T-cell (primary cell): ENCODE results near the gene CTXND1. TPM values are rescaled to one million over a fixed set of nuclear protein-coding genes. Genes with fewer than 3 reads are reported as not detected.

Experiments
- ATAC-seq, 4 experiments: fragments of 200-7000 bp in 3 of 4; fragments of 150-1000 bp in 1 of 4; cut with Tn5 transposase; replicated peaks in 1 of 4; 1 replicate in 3 of 4; 2 replicates in 1 of 4; pipeline ENCODE4 v1.10.0; 2021; ENCODE audit warnings: moderate library complexity in 3 of 4, mild to moderate bottlenecking in 2 of 4, moderate number of reproducible peaks in 1 of 4
- CTCF ChIA-PET, 2 donors: fragments of 300-600 bp; sonication (Branson Sonifier 250); formaldehyde crosslinking; loops; one replicate each; lab custom pipeline; 2022; ENCODE audit warnings: antibody characterized with exemption in 2 of 2; lab: Charles Lee
- POLR2A ChIA-PET, 2 donors: fragments of 300-600 bp; sonication (Branson Sonifier 250); formaldehyde crosslinking; loops; one replicate each; lab custom pipeline; 2022; ENCODE audit warnings: antibody characterized with exemption in 2 of 2; lab: Charles Lee
- DNase-seq, 35 experiments: peaks; one replicate each; pipeline versions ENCODE4 v3.0.0 to v3.0.0-alpha.2; 2013 to 2023
- H3K27ac ChIP-seq: one replicate; pipeline ENCODE4 v1.5.1; 2013; ENCODE audit warnings: low read length
- H3K27me3 ChIP-seq, 2 experiments: replicated peaks in 1 of 2; 1 replicate in 1 of 2; 2 replicates in 1 of 2; pipeline versions ENCODE4 v1.6.1 to v1.7.0; 2013; ENCODE audit warnings: low read length in 1 of 2, mixed read lengths in 1 of 2; ENCODE audit not compliant: control insufficient read depth in 2 of 2, insufficient read depth in 2 of 2; ENCODE audit errors: extremely low read depth in 1 of 2
- H3K36me3 ChIP-seq, 2 donors: 1 replicate in 1 of 2; 2 replicates in 1 of 2; pipeline versions ENCODE4 v1.6.1 to v1.7.0; 2013; ENCODE audit warnings: low read length in 1 of 2; ENCODE audit not compliant: control insufficient read depth in 2 of 2, insufficient read depth in 1 of 2; ENCODE audit errors: extremely low read depth in 1 of 2
- H3K4me1 ChIP-seq, 2 experiments: 1 replicate in 1 of 2; 2 replicates in 1 of 2; pipeline versions ENCODE4 v1.6.1 to v1.7.0; 2013; ENCODE audit warnings: low read length in 2 of 2, mixed read lengths in 1 of 2; ENCODE audit not compliant: insufficient read depth in 2 of 2, control insufficient read depth in 1 of 2; ENCODE audit errors: extremely low read depth in 1 of 2
- H3K4me3 ChIP-seq, 2 donors: 1 replicate in 1 of 2; 2 replicates in 1 of 2; pipeline versions ENCODE4 v1.5.1 to v1.7.0; 2013; ENCODE audit warnings: mild to moderate bottlenecking in 2 of 2, low read length in 1 of 2, moderate library complexity in 1 of 2; ENCODE audit not compliant: control insufficient read depth in 1 of 2; ENCODE audit errors: extremely low read depth in 1 of 2
- H3K9me3 ChIP-seq: 2 replicates; pipeline ENCODE4 v1.7.0; 2013
- H3K27ac Mint-ChIP-seq, 2 donors: one replicate each; pipeline ENCODE4 v1.8.0; 2020 to 2021; ENCODE audit warnings: mild to moderate bottlenecking in 2 of 2, mixed read lengths in 2 of 2
- H3K27me3 Mint-ChIP-seq, 2 donors: one replicate each; pipeline ENCODE4 v1.8.0; 2021 to 2022; ENCODE audit warnings: mixed read lengths in 2 of 2
- H3K36me3 Mint-ChIP-seq: one replicate; pipeline ENCODE4 v1.8.0; 2021; ENCODE audit warnings: mixed read lengths
- H3K4me1 Mint-ChIP-seq, 3 donors: one replicate each; pipeline ENCODE4 v1.8.0; 2020 to 2022; ENCODE audit warnings: mixed read lengths in 3 of 3, mild to moderate bottlenecking in 1 of 3
- H3K4me3 Mint-ChIP-seq, 3 donors: one replicate each; pipeline ENCODE4 v1.8.0; 2020 to 2022; ENCODE audit warnings: mild to moderate bottlenecking in 3 of 3, mixed read lengths in 3 of 3, moderate library complexity in 3 of 3
- H3K9me3 Mint-ChIP-seq, 3 donors: one replicate each; pipeline ENCODE4 v1.8.0; 2020 to 2022; ENCODE audit warnings: mixed read lengths in 3 of 3
- whole genome bisulfite sequencing: methylation state at CpG from one replicate; pipeline ENCODE4 v1.1.5; 2013; ENCODE audit warnings: missing lambda C conversion rate; ENCODE audit not compliant: insufficient coverage; 5-methylcytosine and 5-hydroxymethylcytosine counted together
- total RNA-seq, 35 experiments: library from RNA in 6 of 35; stranded (reverse) in 6 of 35; fragments of 120-200 nt in 1 of 35; gene quantifications; one replicate each; pipeline versions ENCODE4 v1.2.1 to v1.2.4 and lab custom pipeline; 2013 to 2026

Gene CTXND1
- total RNA-seq, 5 donors from 2014 or later (not counting 1 experiment from before 2014, with no cell fraction given) = not detected

DNA sequence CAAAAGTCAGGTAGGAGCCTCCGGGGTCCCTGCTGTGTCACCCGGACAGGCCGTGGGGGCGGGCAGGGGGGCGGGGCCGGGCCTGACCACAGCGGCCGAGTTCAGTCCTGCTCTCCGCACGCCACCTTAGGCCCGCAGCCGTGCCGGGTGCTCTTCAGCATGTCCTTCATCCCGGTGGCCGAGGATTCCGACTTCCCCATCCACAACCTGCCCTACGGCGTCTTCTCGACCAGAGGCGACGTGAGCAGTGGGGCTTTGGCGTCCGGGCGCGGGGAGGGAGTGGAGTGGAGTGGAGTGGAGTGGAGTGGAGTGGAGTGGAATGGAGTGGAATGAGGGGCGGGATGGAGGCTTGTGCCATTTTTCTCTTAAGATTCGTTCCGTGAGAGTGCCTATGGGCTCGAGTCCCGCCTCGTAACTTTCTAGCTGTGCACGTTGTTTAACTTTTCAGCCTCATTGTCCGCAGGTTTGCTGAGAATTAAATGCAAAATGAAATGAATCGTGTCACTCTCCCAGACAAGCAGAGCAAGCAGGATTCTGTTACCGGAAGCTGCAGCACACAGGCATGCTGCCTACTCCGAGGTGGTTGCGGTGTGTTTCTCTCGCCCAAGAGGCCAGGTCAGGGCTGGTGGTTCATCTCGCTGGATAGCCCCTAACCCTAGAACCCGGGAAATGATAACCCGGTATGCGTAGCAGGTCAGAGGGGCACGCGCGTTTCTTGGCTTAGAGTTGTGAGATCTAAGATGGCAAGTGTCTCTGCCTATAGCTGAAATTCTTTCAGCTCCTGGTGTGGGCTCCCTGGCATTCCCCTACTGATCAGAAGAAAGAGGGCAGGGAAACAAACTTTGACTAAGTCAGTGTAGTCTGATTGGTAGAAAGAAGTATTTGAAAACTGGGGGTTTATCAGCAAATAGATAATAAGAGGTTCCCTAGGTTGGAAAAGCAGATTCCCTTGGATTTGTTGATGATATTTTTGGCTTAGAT, 98.8 kb downstream of the CTXND1 start, which contains the start of gene FAH:
Gene FAH (plus strand): TSS at position 104 of the 981 bp plus-strand sequence. CDS start 56 bp downstream, at position 160.
- no peaks in the 10 kb centered on the region for H3K27me3 Mint-ChIP-seq
- H3K36me3 Mint-ChIP-seq = no peaks in the 10 kb centered on the region
- H3K4me1 Mint-ChIP-seq = peaks cover 15 to 23% (median 21%) of the 10 kb centered on the region in 3 donors
- peak within 1 kb of the TSS; percentile 64 for H3K27ac ChIP-seq
- ATAC-seq (peak; percentile 56 to 61 (median 58)), DNase-seq (peak in 31 of 35 experiments; percentile 9 to 64 (median 25))
- H3K9me3 Mint-ChIP-seq = no peaks in the 10 kb centered on the region
- CTCF ChIA-PET = interaction anchor here in 1 of 2 donors (0.6 kb wide), 1 partner anchor 1280 kb away, joined by 3 read pairs; the partner anchor contains the start of gene MORF4L1
- peaks cover 4 to 23% of the 10 kb centered on the region in 2 experiments for H3K4me1 ChIP-seq
- no peaks in the 10 kb centered on the region for H3K9me3 ChIP-seq
- H3K4me3 Mint-ChIP-seq = peak within 1 kb of the TSS; percentile 83 to 92 (median 90)
- H3K27me3 ChIP-seq = no peaks in the 10 kb centered on the region
- peak within 1 kb of the TSS; percentile 86 to 91 for H3K27ac Mint-ChIP-seq
- peak within 1 kb of the TSS; percentile 81 to 87 for H3K4me3 ChIP-seq
- H3K36me3 ChIP-seq = no peaks in the 10 kb centered on the region
- 1% methylated on average over 31 of the region's 45 CpGs for WGBS
- POLR2A ChIA-PET = interaction anchor here in 1 of 2 donors (0.7 kb wide), 1 partner anchor 55 kb away, joined by 3 read pairs; no protein-coding TSS in a partner anchor

DNA sequence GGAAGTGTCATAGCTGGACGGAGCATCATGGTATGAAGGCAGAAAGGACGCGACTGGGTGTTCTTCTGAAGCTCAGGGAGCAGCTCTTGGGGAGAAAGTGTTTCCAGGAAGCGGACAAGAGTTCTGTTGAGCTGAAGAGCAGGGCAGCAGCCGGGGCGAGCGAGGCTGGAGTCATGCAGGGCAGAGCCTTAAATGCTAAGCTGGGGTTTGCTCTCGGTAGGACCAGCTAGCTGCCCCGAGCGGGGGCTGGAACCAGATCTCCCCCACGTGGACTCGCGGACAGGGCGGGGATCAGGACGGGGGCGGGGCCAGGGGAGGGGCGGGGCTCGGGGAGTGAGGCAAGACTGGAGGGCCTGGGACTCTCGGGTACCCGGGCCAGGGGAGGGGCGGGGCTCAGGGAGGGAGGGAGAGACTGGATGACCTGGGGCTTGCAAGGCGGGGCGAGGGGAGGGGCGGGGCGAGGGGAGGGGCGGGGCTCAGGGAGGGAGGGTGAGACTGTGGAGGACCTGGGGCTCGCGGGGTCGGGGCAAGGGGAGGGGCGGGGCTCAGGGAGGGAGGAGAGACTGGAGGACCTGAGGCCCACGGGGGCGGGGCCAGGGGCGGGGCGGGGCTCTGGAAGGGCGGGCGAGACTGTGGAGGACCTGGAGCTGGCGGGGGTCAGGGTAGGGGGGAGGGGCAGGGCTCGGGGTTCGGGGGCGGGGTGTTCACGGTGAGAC, 99.7 kb downstream of the CTXND1 start:
- Histone ChIP-seq H3K27ac (peak overlapping the region; percentile 64), H3K27me3 (no peaks in the 10 kb centered on the region), H3K4me3 (peak overlapping the region; percentile 62 to 87), H3K36me3 (no peaks in the 10 kb centered on the region), H3K9me3 (no peaks in the 10 kb centered on the region), H3K4me1 (peaks cover 4 to 23% of the 10 kb centered on the region in 2 experiments)
- Mint-ChIP-seq H3K4me1 (peaks cover 15 to 23% (median 21%) of the 10 kb centered on the region in 3 donors), H3K9me3 (no peaks in the 10 kb centered on the region), H3K36me3 (no peaks in the 10 kb centered on the region), H3K27me3 (no peaks in the 10 kb centered on the region), H3K27ac (peak overlapping the region; percentile 81 to 83), H3K4me3 (peak overlapping the region; percentile 83 to 92 (median 86))
- ChIA-PET CTCF (interaction anchor here in 1 of 2 donors (1.9 kb wide), 1 partner anchor 92 kb away, joined by 8 read pairs; the partner anchor contains the start of gene ZFAND6), POLR2A (interaction anchor here in 1 of 2 donors (0.6 kb wide), 1 partner anchor 9 kb away, joined by 7 read pairs; no protein-coding TSS in a partner anchor)
- DNase-seq (peak; percentile 65 to 88 (median 80)), ATAC-seq (peak; percentile 75 to 79 (median 78))
- WGBS = 5% methylated on average over 17 of the region's 41 CpGs

DNA sequence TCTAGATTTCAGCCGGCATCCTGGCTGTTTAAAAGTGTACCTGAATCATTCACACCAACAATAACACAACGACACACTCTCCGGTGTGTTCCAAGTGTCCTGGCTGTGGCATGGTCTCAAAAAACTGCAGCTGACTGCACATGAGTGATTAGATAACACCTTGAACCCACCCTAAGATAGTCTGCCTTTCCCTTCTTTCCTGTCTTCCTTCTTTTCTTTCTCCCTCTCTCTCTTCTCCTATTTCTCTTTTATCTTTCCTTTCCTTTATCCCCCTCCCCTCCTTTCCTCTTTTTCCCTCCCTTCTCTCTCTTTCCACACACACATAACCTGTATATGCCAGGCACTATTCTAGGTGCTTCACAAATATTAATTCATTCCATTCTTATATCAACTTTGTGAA, 100.4 kb downstream of the CTXND1 start:
- Mint-ChIP-seq H3K4me1 (peaks cover 15 to 23% (median 21%) of the 10 kb centered on the region in 3 donors), H3K36me3 (no peaks in the 10 kb centered on the region), H3K4me3 (peak overlapping the region; percentile 81 to 92 (median 86)), H3K27me3 (no peaks in the 10 kb centered on the region), H3K9me3 (peaks cover 0 to 3% (median 0%) of the 10 kb centered on the region in 3 donors), H3K27ac (peak overlapping the region; percentile 81 to 83)
- ChIA-PET CTCF (interaction anchor here in 1 of 2 donors (1.9 kb wide), 1 partner anchor 92 kb away, joined by 8 read pairs; the partner anchor contains the start of gene ZFAND6), POLR2A (interaction anchor here in 1 of 2 donors (0.6 kb wide), 1 partner anchor 10 kb away, joined by 7 read pairs; no protein-coding TSS in a partner anchor)
- Histone ChIP-seq H3K36me3 (no peaks in the 10 kb centered on the region), H3K4me3 (no peak overlapping the region), H3K4me1 (peaks cover 4 to 23% of the 10 kb centered on the region in 2 experiments), H3K9me3 (no peaks in the 10 kb centered on the region), H3K27ac (peak overlapping the region; percentile 64), H3K27me3 (no peaks in the 10 kb centered on the region)
- WGBS = 90% methylated on average over 3 of the region's 3 CpGs
- ATAC-seq (no peak), DNase-seq (no peak)

DNA sequence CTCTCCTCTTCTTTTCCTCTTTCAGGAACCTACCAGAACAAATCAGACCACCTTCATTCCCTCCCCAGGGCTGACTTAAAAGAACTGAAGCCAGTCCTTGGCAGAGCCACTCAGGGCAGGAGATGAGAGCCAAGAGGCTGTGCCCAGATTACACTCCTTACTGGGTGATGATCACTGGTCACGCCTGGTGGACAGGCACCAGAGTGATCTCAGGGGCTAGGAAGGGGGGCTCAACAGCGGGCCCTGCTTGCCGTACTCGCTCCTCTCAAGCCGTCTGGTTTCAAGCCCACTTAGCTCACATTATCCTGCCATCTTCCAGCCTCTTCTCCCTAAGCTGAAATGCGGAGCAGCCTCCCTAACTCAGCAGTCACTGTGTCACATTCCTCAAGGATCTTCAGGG, 100.9 kb downstream of the CTXND1 start:
- peaks cover 4 to 23% of the 10 kb centered on the region in 2 experiments for H3K4me1 ChIP-seq
- Mint-ChIP-seq H3K4me3 (peak overlapping the region in 1 of 3 donors; percentile 92), H3K9me3 (peaks cover 0 to 3% (median 2%) of the 10 kb centered on the region in 3 donors), H3K36me3 (no peaks in the 10 kb centered on the region), H3K4me1 (peaks cover 15 to 23% (median 21%) of the 10 kb centered on the region in 3 donors), H3K27me3 (no peaks in the 10 kb centered on the region), H3K27ac (peak overlapping the region in 1 of 2 donors; percentile 39)
- no peak overlapping the region for H3K27ac ChIP-seq
- no peak overlapping the region for H3K4me3 ChIP-seq
- no peaks in the 10 kb centered on the region for H3K36me3 ChIP-seq
- DNase-seq = no peak
- 100% methylated on average over 5 of the region's 6 CpGs for WGBS
- H3K27me3 ChIP-seq = no peaks in the 10 kb centered on the region
- ChIA-PET POLR2A (interaction anchor here in 1 of 2 donors (0.5 kb wide), 1 partner anchor 43 kb away, joined by 3 read pairs; no protein-coding TSS in a partner anchor), CTCF (interaction anchor here in 1 of 2 donors (1.9 kb wide), 1 partner anchor 91 kb away, joined by 8 read pairs; the partner anchor contains the start of gene ZFAND6)
- H3K9me3 ChIP-seq = no peaks in the 10 kb centered on the region
- no peak for ATAC-seq

Other genes starting within 250 kb of the CTXND1 start
- 10 to 100 TPM; 49.1 to 84.2 (median 57.1) TPM for gene ZFAND6, start 192.5 kb downstream of the CTXND1 start, total RNA-seq
- gene FAH, start 99.2 kb downstream of the CTXND1 start, total RNA-seq = 1 to 10 TPM; 5.2 to 9.4 (median 6.8) TPM
- gene ARNT2, start 152.2 kb upstream of the CTXND1 start, total RNA-seq = under 1 TPM in 1 of 5 donors, not detected in 4; 0.18 TPM